Common myeloid progenitor, CD34-positive (primary cell): ENCODE data around the gene RBM7.
A peak's percentile ranks its signal among the peaks of the same experiment; 100 is the strongest.

Experiments
- CTCF ChIA-PET: fragments of 350-600 bp; sonication (Branson Sonifier 250); formaldehyde crosslinking; loops from one replicate; lab custom pipeline; 2021; ENCODE audit warnings: antibody characterized with exemption; lab: Charles Lee
- POLR2A ChIA-PET: fragments of 350-600 bp; sonication (Branson Sonifier 250); formaldehyde crosslinking; loops from one replicate; lab custom pipeline; 2021; ENCODE audit warnings: antibody characterized with exemption; lab: Charles Lee
- DNase-seq, 3 donors: peaks; one replicate each; pipeline versions ENCODE4 v3.0.0 to v3.0.0-alpha.2; 2013
- H3K27ac ChIP-seq, 2 experiments: 1 replicate in 1 of 2; 2 replicates in 1 of 2; pipeline ENCODE4 v1.7.0; 2013; ENCODE audit warnings: inconsistent platforms in 2 of 2, low read length in 2 of 2, mild to moderate bottlenecking in 2 of 2, low read depth in 1 of 2, moderate library complexity in 1 of 2; ENCODE audit not compliant: severe bottlenecking in 2 of 2, insufficient read depth in 1 of 2, poor library complexity in 1 of 2
- H3K27me3 ChIP-seq, 5 experiments: replicated peaks in 2 of 5; 1 replicate in 3 of 5; 2 replicates in 2 of 5; pipeline versions ENCODE4 v1.6.1 to v1.7.0; 2013; ENCODE audit warnings: low read length in 4 of 5, mild to moderate bottlenecking in 2 of 5, moderate library complexity in 2 of 5, inconsistent platforms in 1 of 5; ENCODE audit not compliant: insufficient read depth in 5 of 5, control insufficient read depth in 4 of 5
- H3K36me3 ChIP-seq, 4 experiments: 1 replicate in 2 of 4; 2 replicates in 2 of 4; pipeline versions ENCODE4 v1.6.1 to v1.7.0; 2013; ENCODE audit warnings: low read length in 3 of 4, control low read depth in 1 of 4, mild to moderate bottlenecking in 1 of 4; ENCODE audit not compliant: control insufficient read depth in 4 of 4, insufficient read depth in 4 of 4
- H3K4me1 ChIP-seq, 4 experiments: 1 replicate in 3 of 4; 2 replicates in 1 of 4; pipeline versions ENCODE4 v1.6.1 to v1.7.1; 2013; ENCODE audit warnings: low read length in 3 of 4, mild to moderate bottlenecking in 3 of 4, control low read depth in 1 of 4, inconsistent platforms in 1 of 4, moderate library complexity in 1 of 4; ENCODE audit not compliant: control insufficient read depth in 4 of 4, insufficient read depth in 4 of 4; ENCODE audit errors: control extremely low read depth in 1 of 4
- H3K4me3 ChIP-seq, 7 experiments: 1 replicate in 4 of 7; 2 replicates in 3 of 7; pipeline versions ENCODE4 v1.5.1 to v1.7.0; 2013; ENCODE audit warnings: mild to moderate bottlenecking in 7 of 7, low read length in 6 of 7, moderate library complexity in 6 of 7, inconsistent platforms in 2 of 7, low read depth in 2 of 7, control low read depth in 1 of 7; ENCODE audit not compliant: insufficient read depth in 4 of 7, control insufficient read depth in 1 of 7; ENCODE audit errors: extremely low read depth in 1 of 7
- H3K9me3 ChIP-seq, 5 experiments: 1 replicate in 4 of 5; 2 replicates in 1 of 5; pipeline versions ENCODE4 v1.6.1 to v1.7.1; 2013; ENCODE audit warnings: low read length in 4 of 5, mild to moderate bottlenecking in 2 of 5, inconsistent platforms in 1 of 5, low read depth in 1 of 5, moderate library complexity in 1 of 5; ENCODE audit not compliant: control insufficient read depth in 4 of 5, insufficient read depth in 2 of 5; ENCODE audit errors: control extremely low read depth in 1 of 5
- WGBS: methylation state at CpG from one replicate; pipeline ENCODE4 v1.1.5; 2013; ENCODE audit not compliant: insufficient coverage; 5-methylcytosine and 5-hydroxymethylcytosine counted together

RBM7 gene

DNA sequence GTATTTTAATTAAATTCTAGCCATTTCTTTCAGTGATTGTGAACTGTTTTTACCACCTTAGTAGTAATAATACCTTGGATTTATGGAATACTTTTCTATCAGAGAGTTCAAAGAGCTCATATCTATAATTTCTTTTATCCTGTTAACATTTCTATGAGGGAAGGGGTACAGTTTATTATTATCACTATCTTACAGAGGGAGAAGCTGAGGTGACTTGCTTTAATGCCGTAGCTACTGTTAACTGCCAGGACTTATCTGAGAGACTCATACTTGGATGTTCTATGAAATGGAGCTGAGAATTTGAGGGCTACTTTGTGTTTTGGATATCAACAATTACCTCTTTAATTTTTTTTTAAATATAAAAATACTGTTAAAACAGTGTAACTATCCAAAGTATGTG lies 42.1 kb downstream of the RBM7 start:
- H3K27ac ChIP-seq: no peak overlapping the region
- ChIA-PET POLR2A (interaction anchor here (0.7 kb wide), 1 partner anchor 428 kb away, joined by 7 read pairs; no protein-coding TSS in a partner anchor), CTCF (no interaction called here)
- no peaks in the 10 kb centered on the region for H3K27me3 ChIP-seq
- DNase-seq: peak in 1 of 3 donors; percentile 13
- no CpG with 5 or more reads among the region's 1 CpG for WGBS
- peaks cover 9 to 16% (median 13%) of the 10 kb centered on the region in 4 experiments for H3K36me3 ChIP-seq
- H3K9me3 ChIP-seq: no peaks in the 10 kb centered on the region
- peaks cover 6 to 21% (median 15%) of the 10 kb centered on the region in 4 experiments for H3K4me1 ChIP-seq
- no peak overlapping the region for H3K4me3 ChIP-seq

DNA sequence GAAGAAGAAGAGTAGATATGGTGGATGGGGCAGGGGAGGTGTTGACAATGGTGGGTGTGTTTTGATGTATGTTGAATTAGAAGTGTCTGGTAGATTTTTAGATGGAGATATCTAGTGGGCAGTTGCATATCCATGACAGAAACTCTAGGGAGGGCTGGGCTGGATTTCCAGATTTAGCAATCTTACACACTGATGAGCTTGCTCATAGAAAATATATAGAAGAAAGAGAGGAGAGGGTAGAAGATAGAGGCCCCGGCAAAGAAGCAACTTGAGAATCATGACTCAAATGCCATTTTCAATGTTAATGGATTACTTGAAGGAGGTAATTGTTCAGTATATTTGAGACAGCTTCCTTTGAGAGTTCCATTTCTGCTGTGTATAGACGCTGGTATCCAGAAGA lies 47.0 kb downstream of the RBM7 start:
- Histone ChIP-seq H3K4me3 (no peak overlapping the region), H3K4me1 (no peaks in the 10 kb centered on the region), H3K9me3 (no peaks in the 10 kb centered on the region), H3K27ac (no peak overlapping the region), H3K36me3 (peaks cover 17 to 49% (median 25%) of the 10 kb centered on the region in 4 experiments), H3K27me3 (no peaks in the 10 kb centered on the region)
- CTCF ChIA-PET: no interaction called here
- WGBS: 100% methylated on average over 2 of the region's 2 CpGs
- POLR2A ChIA-PET: no interaction called here
- no peak for DNase-seq

DNA sequence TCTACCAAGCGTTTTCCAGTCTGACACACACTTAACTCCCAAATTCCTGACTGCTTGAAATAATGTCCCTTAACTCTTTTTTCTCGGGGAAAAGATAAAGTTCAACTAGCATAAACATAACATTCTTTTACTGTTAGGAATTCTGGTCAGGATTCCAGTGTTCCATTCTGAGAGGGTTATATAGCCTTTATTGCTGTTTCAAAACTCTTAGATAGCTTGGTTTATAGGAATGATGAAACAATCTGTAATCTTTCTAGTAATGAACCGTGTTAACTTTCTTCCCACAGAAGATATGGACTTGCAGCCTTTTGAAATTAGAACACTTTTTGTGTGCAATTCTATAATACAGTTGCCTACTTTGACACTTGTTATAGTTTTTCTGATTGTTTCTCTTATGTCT lies 47.4 kb downstream of the RBM7 start:
- CTCF ChIA-PET: no interaction called here
- H3K27me3 ChIP-seq: no peaks in the 10 kb centered on the region
- no peaks in the 10 kb centered on the region for H3K9me3 ChIP-seq
- H3K4me1 ChIP-seq: no peaks in the 10 kb centered on the region
- H3K36me3 ChIP-seq: peaks cover 17 to 49% (median 26%) of the 10 kb centered on the region in 4 experiments
- H3K27ac ChIP-seq: no peak overlapping the region
- no peak for DNase-seq
- H3K4me3 ChIP-seq: no peak overlapping the region
- no CpG with 5 or more reads among the region's 3 CpGs for WGBS
- POLR2A ChIA-PET: no interaction called here

DNA sequence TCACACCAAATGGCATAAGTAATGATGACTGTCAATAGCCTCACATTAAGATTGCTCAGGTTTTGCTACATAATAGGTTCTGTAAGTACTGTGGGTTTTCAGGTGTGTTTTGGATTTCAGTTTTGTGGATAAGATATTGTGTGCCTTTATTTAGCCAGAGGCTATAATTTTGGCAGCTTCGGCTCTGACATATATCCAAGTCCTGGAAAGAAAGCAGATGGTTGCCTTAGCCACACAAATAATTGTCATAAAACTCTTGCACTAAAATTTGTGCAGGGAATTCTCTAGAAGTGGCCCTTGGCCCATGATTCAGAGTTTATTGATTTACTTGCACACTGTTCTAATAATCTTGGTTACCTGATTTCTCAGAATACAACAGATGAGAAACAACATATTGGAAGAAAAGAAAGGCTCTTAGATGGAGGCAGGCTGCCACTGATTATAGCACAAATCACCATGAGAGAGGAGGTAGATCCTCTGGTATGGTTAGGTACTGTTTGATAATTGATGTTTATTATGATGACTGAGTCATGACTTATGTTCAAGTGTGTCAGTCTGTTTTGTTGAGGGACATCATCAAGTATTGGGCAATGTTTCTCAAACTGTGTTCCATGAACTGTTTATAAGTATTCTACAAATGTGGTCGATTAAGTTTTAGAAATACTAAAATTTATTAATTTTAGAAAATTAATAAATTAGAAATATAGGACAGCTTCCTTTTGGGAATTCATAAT lies 48.5 kb downstream of the RBM7 start:
- ChIA-PET POLR2A (no interaction called here), CTCF (no interaction called here)
- Histone ChIP-seq H3K27me3 (no peaks in the 10 kb centered on the region), H3K4me1 (no peaks in the 10 kb centered on the region), H3K4me3 (no peak overlapping the region), H3K9me3 (no peaks in the 10 kb centered on the region), H3K27ac (no peak overlapping the region), H3K36me3 (peaks cover 15 to 59% (median 27%) of the 10 kb centered on the region in 4 experiments)
- no CpG with 5 or more reads among the region's 2 CpGs for WGBS
- no peak for DNase-seq

DNA sequence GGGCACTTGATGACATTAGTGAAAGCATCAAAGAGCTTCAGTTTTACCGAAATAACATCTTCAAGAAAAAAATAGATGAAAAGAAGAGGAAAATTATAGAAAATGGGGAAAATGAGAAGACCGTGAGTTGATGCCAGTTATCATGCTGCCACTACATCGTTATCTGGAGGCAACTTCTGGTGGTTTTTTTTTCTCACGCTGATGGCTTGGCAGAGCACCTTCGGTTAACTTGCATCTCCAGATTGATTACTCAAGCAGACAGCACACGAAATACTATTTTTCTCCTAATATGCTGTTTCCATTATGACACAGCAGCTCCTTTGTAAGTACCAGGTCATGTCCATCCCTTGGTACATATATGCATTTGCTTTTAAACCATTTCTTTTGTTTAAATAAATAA lies 49.4 kb downstream of the RBM7 start:
- CTCF ChIA-PET: no interaction called here
- WGBS: 97% methylated on average over 3 of the region's 6 CpGs
- H3K4me1 ChIP-seq: no peaks in the 10 kb centered on the region

DNA sequence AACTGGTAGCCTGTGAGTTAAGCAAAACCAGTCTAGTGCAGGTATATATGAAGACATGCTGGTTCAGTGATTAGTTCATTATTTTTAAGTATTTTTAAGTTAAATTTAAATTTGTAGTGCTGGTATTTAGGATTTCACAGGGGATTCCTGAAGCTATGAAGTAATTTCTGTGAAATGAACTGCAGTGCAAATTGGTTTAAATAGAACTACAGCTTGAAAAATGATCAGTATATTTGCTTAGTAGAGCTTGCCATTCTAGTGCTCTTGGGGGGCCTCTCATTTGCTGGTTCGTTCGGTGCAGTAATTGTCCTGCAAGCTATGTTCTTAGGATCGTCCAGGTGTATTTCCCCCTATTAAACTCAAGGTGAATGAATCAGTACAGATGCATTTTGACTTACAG lies 51.9 kb downstream of the RBM7 start:
- Histone ChIP-seq H3K4me1 (no peaks in the 10 kb centered on the region), H3K9me3 (no peaks in the 10 kb centered on the region), H3K4me3 (no peak overlapping the region), H3K27me3 (no peaks in the 10 kb centered on the region), H3K27ac (no peak overlapping the region), H3K36me3 (peaks cover 6 to 44% (median 20%) of the 10 kb centered on the region in 4 experiments)
- no peak for DNase-seq
- ChIA-PET POLR2A (no interaction called here), CTCF (interaction anchor here (1.4 kb wide), 1 partner anchor 112 kb away, joined by 3 read pairs; no protein-coding TSS in a partner anchor)
- WGBS: 93% methylated on average over 3 of the region's 3 CpGs

More for the DNA sequence above, 49.4 kb downstream of the RBM7 start:
- POLR2A ChIA-PET: no interaction called here
- Histone ChIP-seq H3K4me3 (no peak overlapping the region), H3K27me3 (no peaks in the 10 kb centered on the region), H3K36me3 (peaks cover 10 to 59% (median 25%) of the 10 kb centered on the region in 4 experiments), H3K27ac (no peak overlapping the region), H3K9me3 (no peaks in the 10 kb centered on the region)
- peak in 2 of 3 donors; percentile 28 to 51 for DNase-seq
